ENCODE measurements around the gene OSBPL7.

GRCh38 chr17:47801906-47802305 lies 19.7 kb downstream of the OSBPL7 start:
- no peak for TF ChIP-seq CTCF (IDR thresholded peaks at IDR 0.05 in 4 of 5, conservative IDR thresholded peaks at IDR 0.05 in 1 of 5)
- no peak for TF ChIP-seq POLR2A (IDR thresholded peaks at IDR 0.05)
